HG03354 (cell line): ENCODE data around the gene HNRNPLL.

Experiments
- ATAC-seq: cut with Tn5 transposase; IDR thresholded peaks from one replicate; pipeline ENCODE4 v1.9.1; 2021; ENCODE audit warnings: mild to moderate bottlenecking; ENCODE audit not compliant: unreplicated experiment, poor library complexity, severe bottlenecking

Gene HNRNPLL

DNA sequence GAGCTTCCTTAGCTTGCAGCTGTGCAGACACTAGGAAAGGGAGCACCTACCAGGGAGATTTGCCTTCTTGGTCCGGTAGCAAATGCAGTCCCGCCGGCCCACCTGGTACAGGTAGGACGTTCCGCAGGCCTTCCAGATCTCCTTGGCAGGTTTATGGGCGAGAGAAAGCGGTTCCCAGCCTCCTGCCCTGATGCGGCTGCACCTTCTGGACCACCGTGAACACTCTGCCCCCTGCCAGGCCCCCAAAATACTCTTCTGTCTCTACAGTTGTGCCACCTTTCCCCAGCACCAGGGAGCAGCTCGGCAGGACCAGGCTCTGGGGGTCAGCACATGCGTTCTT lies 67.4 kb downstream of the HNRNPLL start:
- ATAC-seq: no peak

DNA sequence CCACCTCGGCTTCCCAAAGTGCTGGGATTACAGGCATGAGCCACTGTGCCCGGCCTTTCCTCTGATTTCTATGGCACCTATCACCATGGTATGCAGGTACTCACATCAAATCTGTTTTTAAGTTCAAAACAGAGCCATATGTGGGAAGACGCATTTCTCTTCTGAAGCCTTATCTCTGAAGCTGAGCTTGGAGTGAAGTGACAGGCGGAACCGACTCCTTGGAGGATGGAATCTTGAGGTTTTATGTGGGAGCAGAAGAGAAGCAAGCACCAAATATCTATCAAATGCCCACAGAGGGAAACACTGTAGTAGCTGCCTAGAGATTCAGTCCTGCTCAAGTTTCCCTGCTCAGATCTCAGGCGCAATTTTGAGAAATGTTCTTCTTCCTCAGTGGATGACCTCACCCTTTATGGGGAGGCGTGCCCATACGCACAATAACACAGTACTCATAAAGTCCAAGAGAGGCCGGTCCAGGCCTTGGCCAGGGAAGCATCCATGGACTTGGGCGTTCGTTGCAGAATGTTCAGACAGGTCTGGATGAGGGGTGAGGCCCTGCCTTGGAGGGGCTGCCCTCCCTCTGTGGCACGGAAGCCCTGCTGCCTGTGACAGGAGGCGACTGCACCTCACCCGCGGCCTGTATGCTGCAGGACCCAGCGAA lies 67.9 kb downstream of the HNRNPLL start:
- no peak for ATAC-seq

DNA sequence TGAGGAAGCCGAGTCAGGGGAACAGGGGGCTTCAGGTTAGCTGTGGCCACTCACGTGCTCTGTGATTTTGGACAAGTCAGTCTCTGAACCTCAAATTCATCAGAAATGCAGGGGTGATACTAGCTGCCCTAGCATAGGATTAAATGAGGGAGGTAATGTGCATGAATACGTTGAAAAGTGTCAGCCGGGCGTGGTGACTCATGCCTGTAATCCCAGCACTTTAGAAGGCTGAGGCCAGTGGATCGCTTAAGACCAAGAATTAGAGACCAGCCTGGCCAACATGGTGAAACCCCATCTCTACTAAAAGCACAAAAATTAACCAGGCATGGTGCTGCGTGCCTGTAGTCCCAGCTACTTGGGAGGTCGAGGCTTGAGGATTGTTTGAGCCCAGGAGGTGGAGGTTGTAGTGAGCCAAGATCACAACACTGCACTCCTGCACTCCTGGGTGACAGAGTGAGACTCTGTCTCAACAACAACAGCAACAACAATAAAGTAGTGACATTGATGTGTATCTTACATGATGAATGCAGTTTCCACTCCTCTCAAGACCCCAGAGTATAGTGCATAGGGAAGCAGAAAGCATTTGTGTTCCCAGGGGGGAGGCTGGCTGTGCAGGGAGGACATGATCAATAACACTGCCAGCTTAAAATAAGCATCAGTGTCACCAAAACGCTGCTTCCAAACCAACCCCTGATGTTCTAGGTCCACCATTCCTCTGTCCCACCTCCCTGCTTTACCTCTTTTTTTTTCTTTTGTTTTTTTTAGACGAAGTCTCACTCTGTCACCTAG lies 68.8 kb downstream of the HNRNPLL start:
- no peak for ATAC-seq

DNA sequence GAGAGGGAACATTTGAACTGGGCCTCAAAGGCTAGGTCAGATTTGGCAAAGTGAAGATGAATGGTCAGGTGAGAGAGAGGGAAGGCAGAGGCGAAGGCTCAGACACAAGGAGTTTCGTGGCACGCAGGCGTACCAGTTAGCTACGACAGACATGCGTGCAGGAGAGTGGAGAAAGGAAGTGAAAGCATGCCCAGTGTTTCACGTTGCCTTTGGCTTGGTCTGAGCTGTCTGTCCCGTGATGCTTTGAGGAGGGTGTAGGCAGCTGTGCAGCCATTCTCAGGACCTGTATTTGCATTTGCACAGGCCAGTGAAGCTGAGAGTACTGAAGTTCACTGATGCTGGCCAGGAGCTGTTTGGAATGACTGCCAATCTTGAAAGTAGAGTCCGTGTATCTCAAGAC lies 69.5 kb downstream of the HNRNPLL start:
- ATAC-seq: peak; percentile 98

DNA sequence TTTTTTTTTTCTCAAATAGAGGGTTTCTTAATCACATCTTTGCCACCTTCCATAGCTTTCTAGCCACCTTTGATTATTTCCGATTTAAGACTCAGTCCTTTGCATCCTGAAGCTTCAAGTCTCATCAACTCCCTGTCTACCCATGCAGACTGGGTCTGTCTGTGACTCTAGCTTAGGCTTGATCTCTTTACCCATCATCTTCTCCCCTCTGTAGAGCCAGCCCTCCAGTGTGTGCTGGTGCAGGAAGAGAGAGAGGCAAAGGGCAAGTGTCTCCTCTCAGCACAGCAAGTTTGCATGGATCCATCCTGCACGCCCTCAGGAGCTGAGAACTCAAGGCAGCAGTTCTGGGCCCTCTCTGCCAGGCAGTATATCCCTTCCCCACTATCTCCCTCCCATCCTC lies 70.4 kb downstream of the HNRNPLL start:
- no peak for ATAC-seq

DNA sequence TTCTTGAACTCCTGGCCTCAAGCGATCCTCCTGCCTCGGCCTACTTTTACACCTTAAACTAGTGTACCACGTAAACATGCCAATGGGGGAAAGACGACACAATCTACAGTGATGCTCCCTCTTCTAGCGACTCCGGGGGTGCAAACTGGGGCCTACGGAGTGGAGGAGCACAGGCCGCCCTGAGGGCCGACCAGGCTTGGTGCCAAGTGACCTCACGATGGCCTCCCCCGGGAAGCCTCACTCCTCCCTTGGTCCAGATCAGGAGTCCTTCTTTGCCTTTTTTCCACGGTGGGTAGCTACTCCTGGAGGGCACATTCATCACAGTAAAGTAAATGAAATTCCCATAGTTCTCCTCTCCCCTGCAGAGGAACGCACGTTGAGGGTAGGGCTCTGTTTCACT lies 73.5 kb downstream of the HNRNPLL start:
- no peak for ATAC-seq

DNA sequence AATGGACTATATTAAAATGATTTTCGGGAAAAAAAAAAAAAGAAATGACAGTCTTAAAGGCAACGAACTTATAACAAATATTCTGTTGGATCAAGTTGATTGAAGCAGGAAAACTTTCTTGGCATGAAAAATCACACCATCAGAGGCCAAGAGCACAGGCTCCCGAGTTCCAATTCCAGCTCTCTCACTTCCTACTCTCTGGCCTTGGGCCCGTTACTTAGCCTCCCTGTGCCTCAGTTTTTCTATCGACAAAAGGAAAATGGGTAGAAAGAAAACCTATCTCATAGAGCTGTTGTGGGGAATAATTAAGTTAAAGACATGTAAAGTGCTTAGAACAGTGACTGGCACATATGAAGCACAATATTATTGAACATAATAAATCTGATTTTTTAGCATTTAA lies 74.2 kb downstream of the HNRNPLL start:
- ATAC-seq: no peak

DNA sequence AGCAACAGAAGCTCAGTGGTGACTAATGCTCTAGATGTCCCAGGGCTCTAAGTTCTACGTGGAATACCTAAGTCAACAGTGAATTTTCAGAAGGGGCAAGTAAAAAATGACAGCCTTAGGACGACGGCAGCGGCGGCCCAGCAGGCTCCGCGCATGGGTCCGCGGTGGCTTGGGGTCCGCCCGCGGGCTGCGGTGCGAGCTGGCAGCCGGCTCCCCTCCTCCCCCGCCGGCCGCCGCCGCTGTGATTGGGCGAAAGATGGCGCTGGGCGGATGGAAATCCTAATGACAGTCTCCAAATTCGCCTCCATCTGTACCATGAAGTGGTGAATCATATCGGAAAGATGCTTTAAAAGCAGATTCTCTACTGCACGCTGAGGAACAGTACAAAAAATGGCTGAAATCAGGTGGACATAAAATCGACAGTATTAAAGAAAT lies 74.7 kb downstream of the HNRNPLL start:
- no peak for ATAC-seq

DNA sequence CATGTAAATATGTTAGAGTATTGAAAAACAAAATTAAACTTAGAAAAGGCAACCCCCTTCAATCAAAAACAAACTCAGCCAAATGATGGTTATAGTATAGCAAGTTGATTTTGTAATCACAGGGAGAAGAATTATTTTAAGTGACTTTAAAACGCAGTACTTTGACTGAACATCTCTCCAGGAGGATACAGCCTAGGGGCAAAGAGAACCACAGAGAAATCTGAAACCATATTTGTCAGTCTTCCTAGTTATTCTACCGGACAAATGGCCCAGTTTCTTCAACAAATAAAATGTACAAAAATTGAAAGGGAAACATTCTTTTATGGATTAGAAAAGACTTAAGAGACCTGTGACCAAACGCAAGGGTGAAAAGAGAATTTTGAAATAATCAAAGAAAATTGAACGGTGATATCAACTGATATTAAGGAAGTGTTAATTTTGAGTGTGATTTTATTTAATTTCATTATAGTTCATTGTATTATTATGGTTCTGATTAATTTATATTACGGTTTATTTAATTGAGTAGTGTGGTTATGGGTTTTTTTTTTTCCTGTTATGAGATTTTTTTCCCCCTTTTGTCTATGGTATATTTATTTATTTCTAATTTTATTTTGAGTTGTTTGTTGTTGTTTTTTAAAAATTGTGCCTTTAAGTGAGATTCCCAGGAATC lies 75.3 kb downstream of the HNRNPLL start:
- ATAC-seq: no peak

DNA sequence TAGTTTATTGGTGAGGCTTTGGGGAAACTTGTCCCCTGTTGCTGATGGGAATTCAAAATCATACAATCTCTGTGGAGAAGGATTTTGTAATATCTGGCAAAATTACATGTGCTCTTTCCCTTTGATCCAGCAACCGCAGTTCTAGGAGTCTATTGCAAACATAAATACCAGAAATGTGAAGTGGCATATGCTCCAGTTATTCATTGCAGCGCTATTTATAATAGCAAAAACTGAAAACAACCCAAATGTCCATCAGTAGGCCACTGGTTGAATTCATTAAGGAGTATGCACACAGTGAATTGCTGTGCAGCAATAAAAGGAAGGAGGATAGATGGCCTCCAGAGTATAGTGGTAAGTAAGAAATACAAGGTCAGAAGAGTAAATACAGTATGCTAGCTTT lies 76.5 kb downstream of the HNRNPLL start:
- ATAC-seq: no peak

DNA sequence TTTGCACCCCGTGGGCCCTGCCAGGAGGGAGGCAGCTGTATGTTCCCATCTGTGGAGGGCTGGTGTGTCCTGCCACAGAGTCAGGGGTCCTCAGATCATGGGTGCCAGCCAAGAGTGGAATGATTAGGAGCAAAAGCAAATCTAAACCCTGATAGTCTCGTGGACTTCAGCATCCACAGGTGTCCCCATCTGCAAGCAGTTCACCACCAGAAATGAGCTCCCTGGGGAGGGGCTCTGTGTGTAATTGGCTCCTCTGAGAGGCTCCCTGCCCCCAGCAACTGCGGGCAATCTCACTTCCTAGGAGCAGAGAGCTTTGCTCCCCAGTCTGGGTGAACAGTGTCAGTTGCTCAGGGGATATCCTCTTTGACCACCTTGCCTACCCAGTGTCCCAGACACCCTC lies 78.1 kb downstream of the HNRNPLL start:
- no peak for ATAC-seq

DNA sequence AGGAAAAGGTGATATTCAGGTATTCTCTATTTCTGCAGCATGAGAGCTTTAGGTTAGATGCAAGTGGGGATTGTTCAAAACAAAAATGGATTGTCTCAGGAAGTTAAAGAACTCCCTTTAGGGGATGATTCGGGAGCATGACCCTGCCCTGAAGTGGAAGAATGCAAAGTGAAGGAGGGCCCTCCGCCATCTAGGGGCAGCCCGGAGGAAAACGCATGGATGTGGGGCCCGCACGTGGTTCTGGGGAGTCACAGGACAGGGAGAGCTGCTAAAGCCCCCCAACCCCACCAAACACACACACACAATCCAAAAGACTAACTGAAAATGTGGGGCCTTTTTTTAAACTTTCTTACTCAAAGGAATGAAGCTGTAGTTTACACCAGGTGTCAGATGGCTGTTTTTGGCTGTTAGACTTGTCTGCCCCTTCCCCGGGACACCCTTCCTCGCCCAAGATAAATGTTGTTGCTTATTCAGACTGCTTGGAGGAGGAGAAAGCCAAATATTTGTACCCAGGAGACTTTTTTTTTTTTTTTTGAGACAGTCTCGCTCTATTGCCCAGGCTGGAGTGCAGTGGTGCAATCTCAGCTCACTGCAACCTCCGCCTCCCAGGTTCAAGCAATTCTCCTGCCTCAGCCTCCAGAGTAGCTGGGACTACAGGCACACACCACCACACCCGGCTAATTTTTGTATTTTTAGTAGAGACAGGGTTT lies 78.8 kb downstream of the HNRNPLL start:
- ATAC-seq: no peak

DNA sequence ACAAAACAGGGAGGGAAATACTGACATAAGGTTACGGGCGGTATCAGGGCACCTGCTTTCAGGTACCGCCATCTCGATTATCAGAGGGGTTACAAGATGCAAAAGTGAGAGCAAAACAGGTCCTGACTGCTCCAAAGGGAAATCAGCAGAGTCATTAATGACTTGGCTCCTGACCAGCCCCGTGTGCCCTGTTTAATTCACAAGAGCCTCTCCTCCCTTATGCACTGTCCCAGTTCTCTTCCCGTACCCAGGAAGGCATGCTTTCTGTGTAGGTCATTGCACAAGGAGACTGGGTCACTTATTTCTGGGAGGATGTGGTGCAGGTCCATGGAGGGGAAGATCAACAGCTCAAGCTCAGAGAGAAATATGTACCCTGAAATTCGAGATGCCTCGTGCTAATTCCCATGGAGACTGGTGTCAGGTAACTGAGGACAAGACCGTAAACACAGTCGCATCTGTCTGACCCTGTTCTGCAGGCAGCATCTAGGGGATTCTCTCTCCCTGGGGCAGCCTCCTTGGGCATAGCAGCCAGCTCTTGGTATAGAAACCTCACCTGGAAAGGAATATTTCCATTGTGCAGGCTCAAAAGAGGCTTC lies 79.9 kb downstream of the HNRNPLL start:
- ATAC-seq: no peak

DNA sequence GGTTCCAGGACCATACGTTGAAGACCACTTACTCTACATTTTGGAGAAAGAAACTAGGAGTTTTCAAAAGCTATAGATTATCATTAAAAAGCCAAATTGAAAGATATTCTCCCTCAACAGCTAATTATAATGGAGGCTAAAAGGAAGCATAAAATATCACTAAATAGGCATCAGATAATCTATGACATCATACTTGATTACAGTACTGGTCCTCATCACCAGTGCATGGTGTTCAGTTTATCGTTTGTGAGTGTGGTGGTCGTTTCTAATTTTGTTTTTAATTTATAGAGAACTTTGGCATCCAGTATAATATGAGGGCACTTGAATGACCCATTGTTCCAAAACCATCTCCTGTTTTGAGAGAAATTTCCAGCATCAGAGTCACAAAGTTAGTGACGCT lies 80.9 kb downstream of the HNRNPLL start:
- no peak for ATAC-seq

DNA sequence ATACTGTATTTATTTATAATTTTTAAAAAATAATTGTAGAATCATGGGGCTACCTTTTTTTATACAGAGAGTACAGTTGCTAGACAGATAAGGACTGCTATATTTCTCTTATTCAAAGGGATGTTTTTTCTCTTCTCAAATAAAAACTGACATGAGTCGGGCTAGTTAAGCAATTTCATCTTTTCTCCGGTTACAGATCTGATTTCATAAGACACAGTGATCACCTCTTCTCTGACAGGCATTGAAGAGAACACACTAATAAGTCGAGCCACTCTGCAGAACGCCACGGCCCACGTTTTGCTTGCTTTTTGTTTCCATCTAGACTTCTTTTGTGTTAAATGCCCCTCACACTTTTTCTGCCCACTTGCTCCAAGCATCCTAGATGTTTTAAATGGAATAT lies 85.4 kb downstream of the HNRNPLL start:
- ATAC-seq: no peak

DNA sequence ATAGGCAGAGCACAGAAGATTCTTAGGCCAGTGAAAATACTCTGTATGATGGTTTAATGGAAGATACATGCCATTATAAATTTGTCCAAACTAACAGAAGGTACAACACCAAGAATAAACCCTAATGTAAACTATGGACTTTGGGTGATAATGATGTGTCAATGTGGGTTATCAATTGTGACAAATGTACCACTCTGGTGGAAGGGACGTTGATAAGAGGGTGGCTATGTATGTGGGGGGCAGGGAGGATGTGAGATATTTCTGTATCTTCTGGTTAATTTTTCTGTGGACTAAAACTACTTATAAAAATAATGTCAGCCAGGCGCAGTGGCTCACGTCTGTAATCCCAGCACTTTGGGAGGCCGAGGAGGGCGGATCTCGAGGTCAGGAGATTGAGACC lies 86.2 kb downstream of the HNRNPLL start:
- ATAC-seq: no peak

DNA sequence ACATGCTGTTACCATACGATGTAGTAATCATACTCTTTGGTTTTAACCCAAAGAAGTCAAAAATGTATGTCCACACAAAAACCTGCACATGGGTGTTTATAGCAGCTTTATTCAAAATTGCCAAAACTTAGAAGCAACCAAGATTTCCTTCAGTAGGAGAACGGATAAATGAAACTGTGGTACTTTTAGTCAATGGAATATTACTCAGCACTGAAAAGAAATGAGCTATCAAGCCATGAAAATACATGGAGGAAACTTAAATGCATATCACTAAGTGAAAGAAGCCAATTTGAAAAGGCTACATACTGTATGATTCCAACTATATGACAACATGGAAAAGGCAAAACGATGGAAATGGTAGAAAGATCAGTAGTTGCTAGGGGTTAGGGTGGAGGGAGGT lies 86.6 kb downstream of the HNRNPLL start:
- ATAC-seq: no peak

DNA sequence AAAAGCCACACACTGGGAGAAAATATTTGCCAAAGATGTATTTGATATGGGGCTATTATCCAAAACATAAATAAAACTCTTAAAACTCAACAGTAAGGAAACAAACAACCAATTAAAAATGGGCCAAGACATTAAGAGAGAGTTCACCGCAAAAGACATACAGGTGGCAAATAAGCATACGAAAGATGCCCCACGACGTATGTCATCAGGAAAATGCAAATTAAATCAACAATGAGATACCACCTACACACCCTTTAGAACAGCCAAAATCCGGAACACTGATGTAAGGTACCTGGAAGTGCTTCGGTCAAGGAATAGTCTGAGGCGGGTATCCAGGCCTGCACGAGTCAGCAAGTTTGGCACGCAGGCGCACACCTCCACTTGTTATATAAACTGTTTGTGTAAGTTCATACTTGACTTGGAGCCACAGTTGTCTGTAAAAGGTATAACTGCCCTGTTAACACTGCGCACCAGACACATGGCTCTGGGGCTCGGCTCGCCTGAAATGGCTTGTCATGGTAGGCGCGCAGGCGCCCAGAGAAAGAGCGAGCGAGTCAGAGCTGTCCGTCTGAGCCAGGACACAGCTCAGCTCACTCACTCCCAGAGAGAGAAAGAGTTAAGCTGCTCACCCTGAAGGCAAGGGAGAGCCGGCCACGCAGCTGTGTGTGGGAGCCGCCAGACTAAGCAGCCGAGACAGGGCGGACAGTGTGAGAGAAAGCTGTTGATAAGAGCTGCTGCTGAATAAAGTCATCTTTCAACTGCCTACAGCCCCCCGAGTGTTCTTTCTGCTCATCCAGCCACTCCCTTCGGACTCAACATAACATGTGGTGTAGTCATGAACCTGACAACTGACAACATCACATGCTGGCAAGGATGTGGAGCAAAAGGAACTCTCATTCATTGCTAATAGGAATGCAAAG lies 87.3 kb downstream of the HNRNPLL start:
- ATAC-seq: no peak

DNA sequence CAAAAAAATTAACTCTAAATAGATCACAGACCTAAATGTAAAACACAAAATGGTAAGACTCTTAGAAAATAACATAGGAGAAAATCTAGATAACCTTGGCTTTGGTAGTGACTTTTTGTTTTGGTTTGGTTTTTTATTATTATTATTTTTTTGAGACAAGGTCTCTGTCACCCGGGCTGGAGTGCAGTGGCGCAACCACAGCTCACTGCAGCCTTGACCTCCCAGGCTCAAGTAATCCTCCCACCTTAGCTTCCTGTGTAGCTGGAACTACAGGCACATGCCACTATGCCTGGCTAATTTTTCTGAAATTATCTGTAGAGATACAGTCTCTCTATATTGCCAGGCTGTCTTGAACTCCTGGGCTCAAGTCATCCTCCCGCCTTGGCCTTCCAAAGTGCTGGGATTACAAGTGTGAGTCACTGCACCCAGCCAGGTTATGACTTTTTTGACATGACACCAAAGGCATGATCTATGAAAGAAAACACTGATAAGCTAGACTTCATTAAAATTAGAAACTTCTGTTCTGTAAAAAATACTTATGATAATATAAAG lies 88.0 kb downstream of the HNRNPLL start:
- ATAC-seq: no peak
